ENCODE measurements around the gene SMAD2.

The SMAD2 gene

GRCh38 chr18:47930199-47930930 lies at the start of gene SMAD2:
SMAD2 (minus strand) TSS chr18:47930659; CDS start chr18:47896756, 33,903 bp downstream.
- peak; percentile 92 for DNase-seq

- peak; percentile 10 for DNase-seq
Measured at GRCh38 chr18:47979611-47980200, 49.2 kb upstream of the SMAD2 start.

DNA sequence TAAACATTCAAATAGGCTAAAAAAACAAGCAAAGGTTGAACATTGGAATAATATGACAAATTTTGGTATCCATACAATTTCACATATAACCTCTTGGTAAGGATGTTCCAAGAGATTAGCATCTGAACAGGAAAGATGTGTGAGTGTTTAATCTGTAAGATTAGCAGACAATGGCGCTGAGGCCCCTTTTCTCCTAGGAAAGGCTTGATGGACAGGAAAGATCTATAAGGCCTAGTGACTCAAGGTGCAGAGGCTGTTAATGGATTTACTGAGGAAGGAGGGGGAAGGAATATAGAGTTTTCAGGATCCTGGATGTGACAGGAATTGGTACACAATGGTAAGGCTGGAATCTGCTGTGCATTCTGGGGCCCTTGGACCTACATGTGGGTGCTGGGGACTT lies 48.1 kb upstream of the SMAD2 start:
- no peak for DNase-seq

DNA sequence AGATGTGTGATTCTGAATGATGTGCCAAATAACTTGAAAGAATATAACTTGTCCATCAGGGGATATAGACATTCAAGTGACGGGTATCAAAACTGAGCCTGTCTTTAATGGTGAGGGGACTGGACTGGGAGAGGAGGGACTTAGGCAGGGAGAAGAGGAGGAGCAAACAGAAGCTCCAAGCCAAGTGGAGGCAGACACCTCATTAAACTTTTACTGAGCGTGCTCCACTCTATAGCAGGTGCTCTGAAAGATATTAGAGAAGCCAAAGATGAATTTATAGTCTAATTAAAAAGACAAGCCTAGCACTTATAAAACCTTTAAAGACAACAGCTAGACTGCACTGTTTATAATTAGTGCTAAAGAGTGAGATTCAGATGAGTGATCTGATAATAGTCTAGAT lies 47.7 kb upstream of the SMAD2 start:
- DNase-seq: no peak

GRCh38 chr18:47975701-47976100 lies 45.2 kb upstream of the SMAD2 start:
- no peak for DNase-seq

- no peak for DNase-seq
Measured at GRCh38 chr18:47975105-47975504, 44.6 kb upstream of the SMAD2 start.

DNA sequence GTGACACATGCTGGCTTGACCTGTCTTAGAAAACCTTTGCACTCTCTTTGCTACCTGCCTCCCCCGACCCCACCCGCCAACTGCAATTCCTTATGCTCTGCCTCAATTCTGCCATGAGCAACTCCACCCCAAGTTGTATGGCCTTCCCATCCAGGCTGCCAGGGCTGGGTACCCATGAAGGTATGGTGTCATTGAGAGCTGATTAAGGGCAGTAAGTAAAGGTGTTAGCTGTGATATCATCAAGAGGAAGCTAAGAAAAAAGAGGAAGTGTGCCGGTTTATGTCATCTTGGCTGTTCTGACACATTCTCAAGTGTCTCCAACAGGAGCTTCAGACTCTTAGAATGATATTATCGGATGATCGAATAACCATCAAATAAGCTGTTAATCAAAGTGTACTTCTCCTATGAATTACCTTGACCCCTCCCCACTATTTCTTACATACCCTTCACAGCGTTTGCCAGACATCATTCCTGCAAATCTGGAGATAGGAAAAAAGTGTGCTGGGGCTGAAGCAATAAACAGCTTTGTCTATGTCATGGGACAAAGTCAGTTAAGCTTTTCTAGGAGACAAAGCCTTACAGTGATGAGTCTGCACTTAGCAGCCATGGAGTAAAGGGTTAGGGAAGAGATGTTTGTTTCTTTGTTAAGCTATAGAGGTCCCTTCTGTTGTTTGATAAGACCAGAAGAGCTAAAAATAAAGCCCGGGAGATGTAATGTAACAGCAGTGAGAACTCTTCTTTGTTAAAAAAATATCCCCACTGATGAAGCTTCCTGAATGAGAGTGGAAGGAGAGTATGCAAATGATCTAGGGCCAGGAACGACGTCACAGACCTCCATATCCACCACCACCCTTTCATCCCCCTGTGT lies 40.4 kb upstream of the SMAD2 start:
- DNase-seq: peak; percentile 86

GRCh38 chr18:47969816-47970215 lies 39.4 kb upstream of the SMAD2 start:
- DNase-seq: no peak

- no peak for DNase-seq
Measured at GRCh38 chr18:47968721-47969120, 38.3 kb upstream of the SMAD2 start.

DNA sequence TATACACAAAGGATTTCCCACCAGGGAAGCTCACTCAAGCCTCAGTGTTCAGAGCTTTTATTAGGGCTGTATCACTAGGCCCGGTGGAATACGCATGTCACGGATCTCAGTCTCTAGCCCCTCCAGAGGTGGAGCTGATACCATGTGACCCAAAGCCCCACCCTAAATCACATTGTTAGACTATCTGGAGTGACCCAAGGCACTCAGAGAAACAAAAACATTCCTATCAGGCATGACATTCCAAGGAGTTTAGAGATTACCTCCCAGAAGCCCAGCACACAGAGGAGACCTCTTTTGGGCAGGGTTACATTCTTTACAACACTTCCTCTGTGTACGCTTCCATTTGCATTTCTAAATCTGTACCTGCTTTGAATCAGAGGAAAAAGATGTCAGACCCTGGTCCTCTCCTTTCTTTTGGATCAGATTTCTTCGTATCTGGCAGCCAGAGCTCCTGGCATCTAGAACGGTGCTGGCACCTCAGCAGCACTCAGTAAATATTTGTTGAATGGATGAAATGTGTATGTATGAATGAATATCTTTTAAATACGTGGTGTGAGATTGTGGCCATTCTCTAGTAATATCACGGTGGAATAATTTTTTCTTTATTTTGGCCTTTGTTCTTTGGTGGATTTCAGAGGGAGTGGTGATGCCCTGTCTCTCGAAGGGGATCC lies 37.7 kb upstream of the SMAD2 start:
- DNase-seq: no peak

DNA sequence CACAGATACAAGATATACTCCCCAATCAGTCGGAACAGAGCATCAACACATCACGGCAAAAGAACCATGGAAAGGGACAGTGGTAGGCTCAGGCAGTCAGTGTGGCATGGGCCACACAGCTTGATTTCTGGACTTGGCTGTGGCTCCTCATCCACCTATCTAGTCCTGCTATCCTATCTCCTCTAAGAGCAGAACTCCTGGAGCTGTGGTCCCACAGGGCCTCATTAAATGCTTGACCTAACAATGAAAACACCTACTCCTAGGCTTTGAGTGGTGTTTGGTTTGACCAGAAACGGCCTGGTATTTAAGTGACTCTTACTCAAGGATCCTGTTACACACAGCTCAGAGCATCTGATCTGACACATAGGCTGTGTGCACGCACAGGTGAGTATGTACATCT lies 33.6 kb upstream of the SMAD2 start:
- no peak for DNase-seq

GRCh38 chr18:47961003-47961402 lies 30.5 kb upstream of the SMAD2 start:
- DNase-seq: peak; percentile 43

DNA sequence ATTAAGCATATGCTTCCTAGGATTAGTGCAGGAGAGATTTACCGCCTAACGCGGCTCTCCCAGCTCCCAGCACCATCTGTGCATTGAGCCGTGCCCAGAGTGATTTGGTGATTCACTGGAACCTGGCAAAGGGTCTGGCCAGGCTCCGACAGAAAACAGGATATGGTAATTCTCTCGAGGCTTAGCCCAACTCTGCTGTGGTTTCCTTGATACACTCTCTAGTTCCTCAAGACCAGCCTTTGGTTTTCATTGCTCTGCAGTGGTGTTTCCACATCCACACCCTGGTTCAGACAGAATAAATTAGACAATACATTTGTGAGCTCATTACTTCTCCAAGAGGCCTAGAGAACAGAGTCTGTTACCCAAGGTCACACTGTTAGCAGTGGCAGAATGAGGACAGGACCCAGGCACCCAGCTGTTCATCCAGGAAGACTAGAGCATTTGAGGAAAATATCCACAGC lies 23.0 kb upstream of the SMAD2 start:
- peak; percentile 39 for DNase-seq

DNA sequence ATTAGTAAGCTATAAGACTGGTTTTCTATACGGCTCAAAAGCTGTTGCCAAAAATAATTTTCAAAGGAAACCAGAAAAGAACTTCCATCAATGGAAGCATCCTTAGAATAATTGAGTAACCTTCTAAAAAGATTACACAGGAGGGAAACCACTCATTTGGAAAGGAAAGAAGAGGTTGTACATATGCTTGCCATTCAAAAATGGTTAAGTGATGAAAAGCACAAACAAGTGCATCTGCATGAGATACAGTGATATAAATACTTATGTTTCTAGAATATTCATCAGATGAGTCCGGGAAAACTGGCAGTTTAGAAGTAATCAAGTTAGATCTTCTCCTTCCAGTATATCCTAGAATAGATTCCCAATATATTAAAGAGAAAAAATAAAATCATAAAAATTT lies 20.1 kb upstream of the SMAD2 start:
- DNase-seq: no peak

- no peak for DNase-seq
Measured at GRCh38 chr18:47949202-47949601, 18.7 kb upstream of the SMAD2 start.

DNA sequence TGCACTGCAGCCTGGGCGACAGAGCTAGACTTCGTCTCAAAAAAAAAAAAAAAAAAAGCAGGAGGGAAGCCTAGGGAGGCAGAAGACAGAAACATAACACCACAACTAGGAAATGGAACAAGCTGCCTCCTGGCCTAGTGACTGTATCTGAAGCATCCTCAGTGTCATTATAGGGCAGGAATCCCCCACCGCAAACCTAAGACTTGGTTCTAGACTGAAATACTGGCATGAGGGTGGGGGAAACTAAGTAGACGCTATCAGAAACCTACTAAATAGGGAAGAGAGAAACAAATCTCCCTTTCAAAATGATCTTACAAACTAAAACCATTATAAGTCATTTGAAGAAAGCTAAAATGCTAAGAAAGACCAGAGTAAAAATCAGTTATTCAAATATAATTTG lies 16.4 kb upstream of the SMAD2 start:
- no peak for DNase-seq

GRCh38 chr18:47944972-47945852 lies 14.8 kb upstream of the SMAD2 start:
- DNase-seq: peak; percentile 75

DNA sequence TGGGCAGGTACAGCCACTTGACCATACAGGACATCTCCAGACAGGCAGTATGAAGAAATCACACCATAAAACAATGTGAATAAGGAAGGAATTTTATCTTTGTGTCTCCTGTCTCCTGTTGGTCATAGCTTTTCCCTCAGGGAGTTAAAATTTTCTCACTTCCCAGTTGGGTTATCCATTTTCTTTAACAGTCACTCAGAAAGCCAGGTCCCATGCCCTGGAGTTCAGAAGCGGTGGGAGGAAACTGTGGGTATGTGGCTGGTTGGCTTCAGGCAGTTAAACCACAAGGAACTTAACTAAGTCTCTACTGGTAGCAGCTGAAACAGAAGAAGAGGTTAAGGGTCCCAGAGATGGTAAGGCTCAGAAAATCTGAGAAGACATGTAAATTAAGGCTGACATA lies 6.5 kb upstream of the SMAD2 start:
- DNase-seq: peak; percentile 67

DNA sequence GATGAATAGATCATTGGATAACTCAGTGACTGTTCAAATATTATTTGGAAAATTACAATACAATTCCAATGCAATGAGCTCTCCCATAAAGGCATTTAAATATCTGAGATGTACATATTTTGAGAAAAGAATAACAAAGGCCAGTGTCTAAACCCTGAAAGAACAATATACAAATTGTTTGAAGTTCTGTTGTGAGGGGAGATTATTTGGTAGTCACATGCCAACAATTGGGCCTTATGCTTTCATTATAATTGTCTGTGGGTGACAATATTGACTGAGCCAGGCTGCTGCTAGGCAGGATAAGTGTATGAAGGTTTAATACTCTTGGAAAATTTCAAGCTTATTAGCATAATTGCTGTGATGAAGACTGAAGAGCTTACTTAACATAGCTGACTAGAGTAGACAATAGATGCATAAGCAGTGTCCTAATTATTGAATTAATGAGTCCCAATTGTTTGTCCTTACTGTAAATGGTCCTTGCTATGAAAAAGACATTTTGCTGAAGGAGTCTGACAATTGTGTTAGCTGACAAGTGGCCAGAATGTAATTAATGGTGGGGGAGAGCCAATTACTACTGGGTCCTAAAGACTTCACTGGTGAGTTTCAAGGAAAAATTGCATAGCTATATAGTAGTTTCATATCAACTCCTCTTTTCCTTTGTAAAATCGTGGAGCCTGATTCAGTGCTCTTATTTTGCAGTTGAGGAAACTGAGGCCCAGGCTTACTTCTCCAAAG lies 5.0 kb upstream of the SMAD2 start:
- DNase-seq: no peak

DNA sequence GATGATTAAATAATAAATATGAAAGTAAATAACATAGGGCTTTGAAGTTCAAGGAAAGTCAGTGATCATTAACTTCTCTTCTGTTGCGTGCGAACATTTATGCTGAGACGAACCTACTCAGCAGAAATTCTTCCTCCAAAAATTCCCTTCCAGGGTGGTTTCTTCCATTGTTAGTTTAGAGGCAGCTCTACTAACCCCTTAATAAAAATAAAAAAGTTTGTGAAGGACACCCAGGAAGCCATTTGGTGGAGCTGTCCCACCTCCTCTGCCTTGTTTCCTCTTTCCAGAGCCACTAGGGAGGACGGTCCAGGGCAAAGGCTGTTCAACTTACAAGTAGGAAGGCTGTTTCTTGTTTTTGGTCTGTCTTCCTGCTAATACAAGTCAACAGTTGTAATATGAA lies 2.1 kb upstream of the SMAD2 start:
- peak; percentile 82 for DNase-seq

DNA sequence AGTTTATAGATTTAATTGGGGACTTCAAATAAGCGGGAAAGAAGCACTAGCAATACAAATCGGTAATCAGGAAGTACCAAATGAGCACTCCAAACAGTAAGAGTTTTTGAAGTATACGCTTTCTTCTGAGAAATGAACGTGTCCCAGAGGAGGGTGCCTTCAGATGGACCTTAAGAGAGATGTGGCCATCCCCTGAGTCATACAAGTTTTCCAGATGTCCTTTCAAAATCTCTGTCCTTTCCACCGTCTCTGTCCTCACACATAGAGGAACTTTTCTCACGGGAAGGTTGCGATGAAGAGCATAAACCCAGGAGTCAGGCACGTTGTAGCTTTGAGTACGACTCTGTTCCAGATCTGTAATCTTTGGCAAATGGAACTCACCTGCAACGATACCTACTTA lies 1.7 kb upstream of the SMAD2 start:
- DNase-seq: no peak
